ENCODE results near the gene ADAP1. TPM values are rescaled to one million over a fixed set of nuclear protein-coding genes. Genes with fewer than 3 reads are reported as not detected.

The ADAP1 gene
- total RNA-seq, 1 experiment from 2014 or later: 34.0 TPM

DNA sequence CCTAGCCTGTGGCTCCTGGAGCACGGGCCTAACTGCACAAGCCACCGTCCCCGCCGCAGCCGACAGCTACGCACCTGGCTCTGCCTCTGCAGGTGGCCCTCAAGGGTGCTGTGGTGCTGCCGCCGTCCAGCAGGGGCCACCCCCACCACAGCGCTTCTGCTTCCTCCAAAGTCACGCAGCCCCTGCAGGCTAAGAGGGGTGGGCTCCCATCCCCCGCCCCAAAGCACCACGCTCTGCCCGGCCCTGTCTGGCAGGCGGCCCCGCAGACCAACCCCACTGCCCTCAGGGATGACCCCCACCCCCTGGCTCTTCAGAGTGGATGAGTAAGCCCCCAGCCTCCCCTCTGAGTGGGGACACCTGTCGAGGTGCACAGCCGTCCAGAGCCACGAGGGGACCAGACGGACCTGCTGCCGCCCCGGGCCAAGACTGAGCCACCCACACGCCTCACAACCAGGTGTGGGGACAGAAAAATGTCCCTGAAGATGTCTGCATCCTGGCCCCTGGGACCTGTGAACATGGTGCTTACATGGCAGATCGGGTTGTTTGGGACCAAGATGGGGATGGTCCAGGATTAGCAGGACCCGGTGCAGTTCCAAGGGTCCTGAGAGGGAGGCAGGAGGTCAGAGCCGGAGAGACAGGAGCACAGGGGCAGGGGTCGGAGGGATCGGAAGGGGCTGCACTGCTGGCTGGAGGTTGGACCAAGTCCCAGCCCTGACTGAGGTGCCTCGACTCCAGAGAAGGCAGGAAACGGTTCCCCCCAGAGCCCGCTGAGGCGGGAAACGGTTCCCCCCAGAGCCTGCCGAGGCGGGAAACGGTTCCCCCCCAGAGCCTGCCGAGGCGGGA lies 9.0 kb upstream of the ADAP1 start:
- BruUV-seq (replicated peaks): no TSS peak
- POLR2A ChIA-PET: no interaction called here
- no peak for TF ChIP-seq ZFX (IDR thresholded peaks at IDR 0.05)
- TF ChIP-seq ZNF274 (IDR thresholded peaks at IDR 0.05; ENCODE audit: low read depth, low read length): no peak
- no peak for TF ChIP-seq EGR1 (IDR thresholded peaks at IDR 0.05; ENCODE audit: low read depth)
- TF ChIP-seq, protein P1, sequence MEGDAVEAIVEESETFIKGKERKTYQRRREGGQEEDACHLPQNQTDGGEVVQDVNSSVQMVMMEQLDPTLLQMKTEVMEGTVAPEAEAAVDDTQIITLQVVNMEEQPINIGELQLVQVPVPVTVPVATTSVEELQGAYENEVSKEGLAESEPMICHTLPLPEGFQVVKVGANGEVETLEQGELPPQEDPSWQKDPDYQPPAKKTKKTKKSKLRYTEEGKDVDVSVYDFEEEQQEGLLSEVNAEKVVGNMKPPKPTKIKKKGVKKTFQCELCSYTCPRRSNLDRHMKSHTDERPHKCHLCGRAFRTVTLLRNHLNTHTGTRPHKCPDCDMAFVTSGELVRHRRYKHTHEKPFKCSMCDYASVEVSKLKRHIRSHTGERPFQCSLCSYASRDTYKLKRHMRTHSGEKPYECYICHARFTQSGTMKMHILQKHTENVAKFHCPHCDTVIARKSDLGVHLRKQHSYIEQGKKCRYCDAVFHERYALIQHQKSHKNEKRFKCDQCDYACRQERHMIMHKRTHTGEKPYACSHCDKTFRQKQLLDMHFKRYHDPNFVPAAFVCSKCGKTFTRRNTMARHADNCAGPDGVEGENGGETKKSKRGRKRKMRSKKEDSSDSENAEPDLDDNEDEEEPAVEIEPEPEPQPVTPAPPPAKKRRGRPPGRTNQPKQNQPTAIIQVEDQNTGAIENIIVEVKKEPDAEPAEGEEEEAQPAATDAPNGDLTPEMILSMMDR (IDR thresholded peaks at IDR 0.05 in 2 of 3, conservative IDR thresholded peaks at IDR 0.05 in 1 of 3; ENCODE audit: borderline replicate concordance in 1 of 3, insufficient read depth in 1 of 3, low read depth in 2 of 3, low read length in 2 of 3): no peak
- no peak for TF ChIP-seq JUND (IDR thresholded peaks at IDR 0.05)
- Histone ChIP-seq H4K20me1 (ENCODE audit: insufficient read depth) (no peaks in the 10 kb centered on the region), H3K27me3 (ENCODE audit: insufficient read depth, low read length) (no peaks in the 10 kb centered on the region), H3K9me3 (ENCODE audit: control insufficient read depth in 1 of 2, insufficient read depth in 1 of 2, low read depth in 1 of 2, low read length in 2 of 2) (no peaks in the 10 kb centered on the region), H3K9ac (ENCODE audit: low read length) (no peak overlapping the region), H3K27ac (ENCODE audit: low read depth, low read length) (no peak overlapping the region), H3K36me3 (ENCODE audit: control insufficient read depth in 1 of 2, insufficient read depth in 2 of 2, low read length in 2 of 2) (peaks cover 2 to 14% of the 10 kb centered on the region in 2 experiments; a peak in 3 of 4 replicates), H3K9me2 (ENCODE audit: insufficient read depth) (no peaks in the 10 kb centered on the region), H3K79me2 (ENCODE audit: insufficient read depth, low read length) (peaks cover 1% of the 10 kb centered on the region; the same call in 1 of the 2 replicates), H3K4me3 (replicated peaks in 1 of 2; ENCODE audit: low read depth in 1 of 2, low read length in 2 of 2) (no peak overlapping the region), H3K4me2 (ENCODE audit: low read length) (no peak overlapping the region), H3K4me1 (ENCODE audit: control insufficient read depth in 1 of 2, insufficient read depth in 2 of 2, low read length in 2 of 2) (no peaks in the 10 kb centered on the region), H2AFZ (ENCODE audit: low read depth, low read length, poor library complexity, severe bottlenecking) (no peak overlapping the region)
- ATAC-seq (no peak), DNase-seq (ENCODE audit: low read depth, low spot score) (no peak)
- CTCF ChIA-PET: no interaction called here
- intact Hi-C loops (cut with micrococcal nuclease): no loop called here
- RAD21 ChIA-PET (ENCODE audit: low non-redundant PET in 1 of 2, low total read pairs in 2 of 2, uncharacterized antibody in 2 of 2, unreplicated experiment in 2 of 2): no interaction called here

DNA sequence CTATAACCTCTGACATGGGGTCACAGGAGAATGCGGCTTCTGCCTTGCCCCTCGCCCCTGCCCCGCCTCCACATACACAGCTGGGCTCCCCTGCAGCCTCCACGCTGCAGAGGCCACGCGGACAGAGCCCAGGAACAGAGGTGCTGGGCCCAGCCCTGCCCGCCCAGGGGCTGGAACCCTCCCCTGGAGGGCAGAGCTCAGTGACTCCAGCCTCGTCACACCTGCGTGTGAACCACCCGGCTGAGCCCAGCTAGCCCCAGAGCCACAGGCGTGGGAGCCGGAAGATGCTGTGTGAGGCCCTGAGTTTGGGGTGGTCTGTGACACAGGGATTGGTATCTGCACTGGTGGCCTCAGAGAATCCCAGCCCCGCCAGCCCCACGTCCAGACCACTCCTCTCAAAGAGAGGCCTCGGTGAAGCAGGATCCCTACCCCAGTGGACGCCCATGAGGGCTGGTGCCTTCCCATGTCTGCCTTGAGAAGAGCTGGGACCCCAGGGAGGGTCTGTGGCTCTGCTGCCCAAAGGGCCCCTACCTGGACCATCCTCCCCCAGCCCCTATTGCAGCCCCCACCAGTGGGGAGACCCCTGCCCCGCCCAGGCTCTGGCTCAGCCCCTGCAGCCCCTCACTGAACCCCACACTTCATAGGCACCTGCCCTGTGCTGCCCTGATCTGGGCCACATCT lies 8.1 kb upstream of the ADAP1 start:
- H3K9me2 ChIP-seq (ENCODE audit: insufficient read depth): no peaks in the 10 kb centered on the region
- DNase-seq (ENCODE audit: low read depth, low spot score): no peak
- H3K4me3 ChIP-seq (replicated peaks in 1 of 2; ENCODE audit: low read depth in 1 of 2, low read length in 2 of 2): no peak overlapping the region
- no peaks in the 10 kb centered on the region for H3K79me2 ChIP-seq (ENCODE audit: insufficient read depth, low read length)
- no peak for ATAC-seq
- ChIA-PET POLR2A (no interaction called here), CTCF (no interaction called here), RAD21 (ENCODE audit: low non-redundant PET in 1 of 2, low total read pairs in 2 of 2, uncharacterized antibody in 2 of 2, unreplicated experiment in 2 of 2) (no interaction called here)
- no peaks in the 10 kb centered on the region for H4K20me1 ChIP-seq (ENCODE audit: insufficient read depth)
- BruUV-seq (replicated peaks): no TSS peak
- peaks cover 0 to 6% of the 10 kb centered on the region in 2 experiments; a peak in 2 of 4 replicates for H3K36me3 ChIP-seq (ENCODE audit: control insufficient read depth in 1 of 2, insufficient read depth in 2 of 2, low read length in 2 of 2)
- no peak overlapping the region for H3K9ac ChIP-seq (ENCODE audit: low read length)
- intact Hi-C loops (cut with micrococcal nuclease): no loop called here
- no peak overlapping the region for H3K4me2 ChIP-seq (ENCODE audit: low read length)
- TF ChIP-seq CBX3 (IDR thresholded peaks at IDR 0.05; ENCODE audit: low read depth) (no peak), RAD21 (IDR thresholded peaks at IDR 0.05; ENCODE audit: low read depth) (no peak)
- no peaks in the 10 kb centered on the region for H3K27me3 ChIP-seq (ENCODE audit: insufficient read depth, low read length)
- H3K9me3 ChIP-seq (ENCODE audit: control insufficient read depth in 1 of 2, insufficient read depth in 1 of 2, low read depth in 1 of 2, low read length in 2 of 2): no peaks in the 10 kb centered on the region
- no peaks in the 10 kb centered on the region for H3K4me1 ChIP-seq (ENCODE audit: control insufficient read depth in 1 of 2, insufficient read depth in 2 of 2, low read length in 2 of 2)
- H3K27ac ChIP-seq (ENCODE audit: low read depth, low read length): no peak overlapping the region
- H2AFZ ChIP-seq (ENCODE audit: low read depth, low read length, poor library complexity, severe bottlenecking): no peak overlapping the region
